Endothelial cell of umbilical vein (primary cell): ENCODE measurements around the gene POLR2L. TPM values are rescaled to one million over a fixed set of nuclear protein-coding genes. Genes with fewer than 3 reads are reported as not detected.

Experiments
- BruUV-seq: library from RNA; stranded (reverse); fragments of 400-500 nt; replicated peaks from 2 replicates; lab custom pipeline; 2021; lab: Mats Ljungman, UMichigan
- CTCF ChIA-PET: fragments of 300-600, 350-600 bp; sonication (Branson Sonifier 250); formaldehyde crosslinking; loops from one replicate; lab custom pipeline; 2021; ENCODE audit warnings: antibody characterized with exemption, inconsistent platforms; lab: Charles Lee
- POLR2A ChIA-PET: fragments of 300-600, 350-600 bp; sonication (Branson Sonifier 250); formaldehyde crosslinking; loops from one replicate; lab custom pipeline; 2021; ENCODE audit warnings: antibody characterized with exemption, inconsistent platforms; lab: Charles Lee
- DNase-seq: peaks from one replicate; pipeline ENCODE4 v3.0.0-alpha.2; 2011; ENCODE audit warnings: low read depth, low spot score
- FAIRE-seq: peaks from 2 replicates; lab custom pipeline; 2011; peaks lifted over from hg19 to GRCh38; lab: Jason Lieb, UNC
- H2AFZ ChIP-seq: 2 replicates; pipeline ENCODE4 v1.6.0; 2012; ENCODE audit warnings: low read depth, low read length, control low read depth, inconsistent platforms
- H3K27ac ChIP-seq: 2 replicates; pipeline ENCODE4 v1.5.1; 2011; ENCODE audit warnings: low read depth, mild to moderate bottlenecking, control low read depth, low read length, moderate library complexity; ENCODE audit not compliant: insufficient read depth
- H3K27me3 ChIP-seq, 2 experiments: 2 replicates each; pipeline versions ENCODE4 v1.6.0 to v1.6.1; 2011; ENCODE audit warnings: low read length in 2 of 2, mixed read lengths in 1 of 2; ENCODE audit not compliant: control insufficient read depth in 2 of 2, insufficient read depth in 2 of 2
- H3K36me3 ChIP-seq, 2 experiments: 2 replicates in 1 of 2; 3 replicates in 1 of 2; pipeline ENCODE4 v1.5.1; 2011; ENCODE audit warnings: low read length in 2 of 2, mild to moderate bottlenecking in 1 of 2, moderate library complexity in 1 of 2; ENCODE audit not compliant: control insufficient read depth in 2 of 2, insufficient read depth in 2 of 2; ENCODE audit errors: extremely low read depth in 1 of 2
- H3K4me1 ChIP-seq: 3 replicates; pipeline ENCODE4 v1.5.1; 2011; ENCODE audit warnings: mild to moderate bottlenecking, low read length; ENCODE audit not compliant: control insufficient read depth, insufficient read depth; ENCODE audit errors: extremely low read depth
- H3K4me2 ChIP-seq: 2 replicates; pipeline ENCODE4 v1.6.1; 2011; ENCODE audit warnings: low read length, control low read depth, mixed read lengths; ENCODE audit not compliant: insufficient read depth
- H3K4me3 ChIP-seq, 3 experiments: fragments of 200-600 bp in 1 of 3; sonication (generic), shearing (Covaris generic) in 1 of 3; replicated peaks in 1 of 3; 2 replicates each; pipeline ENCODE4 v1.5.1; 2011 to 2016; ENCODE audit warnings: control low read depth in 3 of 3, low read length in 3 of 3, mild to moderate bottlenecking in 2 of 3, inconsistent platforms in 1 of 3, low read depth in 1 of 3, moderate library complexity in 1 of 3; ENCODE audit not compliant: insufficient read depth in 1 of 3
- H3K79me2 ChIP-seq: 2 replicates; pipeline ENCODE4 v1.6.0; 2012; ENCODE audit warnings: low read length, inconsistent platforms; ENCODE audit not compliant: control insufficient read depth, insufficient read depth
- H3K9ac ChIP-seq: replicated peaks from 2 replicates; pipeline ENCODE3; 2011; ENCODE audit warnings: low read length, control low read depth; ENCODE audit not compliant: insufficient read depth; ENCODE audit errors: extremely low read depth
- H3K9me1 ChIP-seq: replicated peaks from 3 replicates; pipeline ENCODE4 v1.6.0; 2011; ENCODE audit warnings: mild to moderate bottlenecking, low read length; ENCODE audit not compliant: control insufficient read depth, insufficient read depth; ENCODE audit errors: extremely low read depth
- H3K9me3 ChIP-seq: replicated peaks from 2 replicates; pipeline ENCODE4 v1.5.1; 2012; ENCODE audit warnings: low read length, inconsistent platforms; ENCODE audit not compliant: control insufficient read depth, insufficient read depth
- H4K20me1 ChIP-seq: replicated peaks from 2 replicates; pipeline ENCODE3; 2011; ENCODE audit warnings: mild to moderate bottlenecking, low read length; ENCODE audit not compliant: control insufficient read depth, insufficient read depth; ENCODE audit errors: extremely low read depth
- CTCF ChIP-seq, 2 donors: IDR thresholded peaks; 1 replicate in 1 of 2; 2 replicates in 1 of 2; pipeline ENCODE4 v1.5.1; 2011; ENCODE audit warnings: low read length in 2 of 2, mild to moderate bottlenecking in 2 of 2, moderate library complexity in 2 of 2, control low read depth in 1 of 2, inconsistent platforms in 1 of 2, low read depth in 1 of 2; ENCODE audit not compliant: insufficient read depth in 1 of 2; ENCODE audit errors: extremely low read depth in 1 of 2
- EZH2 ChIP-seq: IDR thresholded peaks from 2 replicates; pipeline ENCODE4 v1.6.1; 2012; ENCODE audit warnings: borderline replicate concordance, low read depth, mild to moderate bottlenecking, moderate library complexity, low read length, inconsistent platforms; ENCODE audit not compliant: severe bottlenecking
- FOS ChIP-seq: IDR thresholded peaks from 2 replicates; pipeline ENCODE4 v1.6.1; 2011; ENCODE audit warnings: mild to moderate bottlenecking, low read length, moderate library complexity, borderline replicate concordance; ENCODE audit not compliant: insufficient read depth
- GATA2 ChIP-seq: IDR thresholded peaks from 2 replicates; pipeline ENCODE4 v1.7.0; 2011; ENCODE audit warnings: low read depth, mild to moderate bottlenecking, moderate library complexity, mixed read lengths, low read length; ENCODE audit not compliant: insufficient read length, insufficient read depth
- JUN ChIP-seq: IDR thresholded peaks from 2 replicates; pipeline ENCODE4 v1.6.1; 2011; ENCODE audit warnings: borderline replicate concordance, low read depth; ENCODE audit not compliant: insufficient read length, insufficient read depth
- MAX ChIP-seq: IDR thresholded peaks from 2 replicates; pipeline ENCODE4 v1.6.1; 2011; ENCODE audit not compliant: insufficient read depth, insufficient read length
- MYC ChIP-seq: IDR thresholded peaks from one replicate; pipeline ENCODE4 v1.6.1; 2011; ENCODE audit warnings: mild to moderate bottlenecking, low read depth, low read length
- POLR2A ChIP-seq: IDR thresholded peaks from 2 replicates; pipeline ENCODE4 v1.6.1; 2012; ENCODE audit warnings: low read depth, mild to moderate bottlenecking, control low read depth, low read length
- POLR2AphosphoS5 ChIP-seq: IDR thresholded peaks from 2 replicates; pipeline ENCODE4 v1.6.1; 2012; ENCODE audit warnings: low read depth, mild to moderate bottlenecking, control low read depth, low read length, moderate library complexity; ENCODE audit not compliant: insufficient read depth
- dilution Hi-C: fragments of 300-500 bp; cut with MboI; formaldehyde crosslinking; loops from one replicate; pipeline ENCODE4 v1.15.0; 2019; ENCODE audit warnings: low sequenced_read_pairs; ENCODE audit not compliant: extremely low pct_ligation_motif_present
- intact Hi-C: fragments of 100-400 bp; cut with micrococcal nuclease; formaldehyde crosslinking; loops from one replicate; pipeline ENCODE4 v1.10.0; 2022
- polyA plus RNA-seq, 4 experiments: library from polyadenylated mRNA; depleted of rRNA in 3 of 4; stranded (reverse) in 3 of 4; unstranded in 1 of 4; fragments of >200 nt; gene quantifications; 2 replicates each; pipeline versions ENCODE4 v1.2.1 to v1.2.3, GENCODE V29; 2011 to 2012; ENCODE audit warnings: missing spikeins in 1 of 4
- total RNA-seq: library from RNA; stranded (reverse); gene quantifications from 2 replicates; pipeline ENCODE4 v1.2.3, GENCODE V29; 2021

The POLR2L gene
- total and polyA plus RNA-seq, 2 donors (not counting 3 experiments of a cell fraction or from before 2014, with no cell fraction given): 146 to 259 TPM

GRCh38 chr11:887589-887988, 45.3 kb upstream of the POLR2L start:
- FAIRE-seq: no peak

More at GRCh38 chr11:887589-887988, 45.3 kb upstream of the POLR2L start:
- H3K9ac ChIP-seq: no peak overlapping the region
- H3K36me3 ChIP-seq: peaks cover 0 to 5% of the 10 kb centered on the region in 2 experiments
- DNase-seq: no peak
- no peak overlapping the region for H2AFZ ChIP-seq
- intact Hi-C loops: no loop called here
- dilution Hi-C loops: no loop called here
- ChIA-PET CTCF (no interaction called here), POLR2A (no interaction called here)
- H3K9me3 ChIP-seq: no peaks in the 10 kb centered on the region
- TF ChIP-seq MAX (no peak), GATA2 (no peak), FOS (no peak), MYC (no peak), EZH2 (no peak), POLR2AphosphoS5 (no peak), CTCF (IDR thresholded peaks at IDR 0.05; ENCODE audit: extremely low read depth in 1 of 2, insufficient read depth in 1 of 2, low read depth in 1 of 2, low read length in 2 of 2) (no peak), POLR2A (no peak), JUN (no peak)
- BruUV-seq: no TSS peak
- H3K4me1 ChIP-seq: no peaks in the 10 kb centered on the region
- H3K4me2 ChIP-seq: no peak overlapping the region
- H3K27me3 ChIP-seq: no peaks in the 10 kb centered on the region
- H3K27ac ChIP-seq: no peak overlapping the region
- H3K79me2 ChIP-seq: no peaks in the 10 kb centered on the region
- H3K9me1 ChIP-seq: no peaks in the 10 kb centered on the region
- H3K4me3 ChIP-seq: no peak overlapping the region
- H4K20me1 ChIP-seq: no peaks in the 10 kb centered on the region
